Stimulated activated naive CD8-positive, alpha-beta T cell treated with anti-CD3 and anti-CD28 coated beads, Interleukin-15, amount 100 ng/mL, for 72 hours (primary cell): Measurements from ENCODE around the gene DIP2C.
A peak's percentile ranks its signal among the peaks of the same experiment; 100 is the strongest.
"Not testable (repeated sequence)": the region's sequence is repeated elsewhere in the genome, so short reads cannot be mapped to it uniquely, and the experiment has no call there.

Experiments
- ATAC-seq: fragments of 150-1000 bp; cut with Tn5 transposase; 2 replicates; pipeline ENCODE4 v1.10.0; 2021; ENCODE audit warnings: mild to moderate bottlenecking, moderate library complexity
- DNase-seq, 2 donors: peaks; one replicate each; pipeline ENCODE4 v3.0.0; 2021 to 2022
- H3K27ac Mint-ChIP-seq, 2 donors: one replicate each; pipeline ENCODE4 v1.8.0; 2022; ENCODE audit warnings: mild to moderate bottlenecking in 2 of 2, mixed read lengths in 2 of 2, moderate library complexity in 2 of 2
- H3K27me3 Mint-ChIP-seq: one replicate; pipeline ENCODE4 v1.8.0; 2022; ENCODE audit warnings: mixed read lengths
- H3K4me1 Mint-ChIP-seq: one replicate; pipeline ENCODE4 v1.8.0; 2022; ENCODE audit warnings: mild to moderate bottlenecking, mixed read lengths
- H3K4me3 Mint-ChIP-seq, 2 donors: one replicate each; pipeline ENCODE4 v1.8.0; 2022; ENCODE audit warnings: mild to moderate bottlenecking in 2 of 2, mixed read lengths in 2 of 2, moderate library complexity in 1 of 2
- H3K9me3 Mint-ChIP-seq, 2 donors: one replicate each; pipeline ENCODE4 v1.8.0; 2022; ENCODE audit warnings: mixed read lengths in 2 of 2

Gene DIP2C

DNA sequence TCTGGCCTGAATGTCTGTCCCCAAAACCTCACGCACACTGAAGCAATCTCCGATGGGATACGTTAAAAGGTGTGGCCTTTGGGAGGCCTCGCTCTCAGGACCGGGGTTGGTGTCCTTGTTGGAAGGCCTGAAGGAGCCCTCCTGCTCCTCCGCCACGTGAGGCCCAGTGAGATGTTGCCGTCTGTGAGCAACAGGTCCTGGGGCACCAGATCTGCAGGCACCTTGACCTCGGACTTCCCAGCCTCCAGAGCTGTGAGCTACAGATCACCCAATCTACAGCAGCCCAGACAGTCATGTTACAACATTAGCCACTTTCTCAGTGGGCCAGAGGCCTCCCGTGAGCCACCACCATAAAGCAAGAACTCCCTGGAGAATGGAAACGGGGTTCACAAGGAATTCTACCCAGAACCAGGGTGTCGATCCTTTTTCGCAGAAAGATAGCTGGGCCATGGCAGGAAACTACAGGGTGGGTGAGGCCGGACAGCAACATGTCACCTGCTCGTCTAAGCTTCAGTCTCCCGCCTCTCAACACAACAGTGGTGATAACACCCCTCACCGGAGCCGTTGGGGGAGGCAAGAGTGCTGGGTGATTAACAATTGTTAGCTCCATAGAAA is 87.0 kb downstream of the DIP2C start:
- no peak for DNase-seq
- ATAC-seq: no peak
- Mint-ChIP-seq H3K4me3 (no peak overlapping the region), H3K27ac (no peak overlapping the region), H3K9me3 (no peaks in the 10 kb centered on the region), H3K27me3 (no peaks in the 10 kb centered on the region), H3K4me1 (no peaks in the 10 kb centered on the region)

DNA sequence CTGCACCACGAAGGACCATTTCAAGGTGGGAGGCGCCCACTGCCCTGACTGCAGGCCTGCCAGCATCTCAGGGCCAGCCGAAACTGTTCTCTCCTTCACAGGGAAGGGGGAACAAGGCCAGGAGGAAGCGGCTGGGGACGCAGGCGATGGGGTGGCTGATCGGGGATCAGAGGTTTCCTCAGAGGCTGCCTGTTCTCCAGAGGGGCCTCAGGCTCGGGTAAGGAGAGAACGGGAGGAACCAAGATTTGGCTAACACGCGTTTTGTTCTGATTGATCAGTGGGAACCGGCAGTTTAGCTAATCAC is 87.9 kb downstream of the DIP2C start:
- Mint-ChIP-seq H3K27me3 (no peaks in the 10 kb centered on the region), H3K4me3 (no peak overlapping the region)
- no peak for DNase-seq

DNA sequence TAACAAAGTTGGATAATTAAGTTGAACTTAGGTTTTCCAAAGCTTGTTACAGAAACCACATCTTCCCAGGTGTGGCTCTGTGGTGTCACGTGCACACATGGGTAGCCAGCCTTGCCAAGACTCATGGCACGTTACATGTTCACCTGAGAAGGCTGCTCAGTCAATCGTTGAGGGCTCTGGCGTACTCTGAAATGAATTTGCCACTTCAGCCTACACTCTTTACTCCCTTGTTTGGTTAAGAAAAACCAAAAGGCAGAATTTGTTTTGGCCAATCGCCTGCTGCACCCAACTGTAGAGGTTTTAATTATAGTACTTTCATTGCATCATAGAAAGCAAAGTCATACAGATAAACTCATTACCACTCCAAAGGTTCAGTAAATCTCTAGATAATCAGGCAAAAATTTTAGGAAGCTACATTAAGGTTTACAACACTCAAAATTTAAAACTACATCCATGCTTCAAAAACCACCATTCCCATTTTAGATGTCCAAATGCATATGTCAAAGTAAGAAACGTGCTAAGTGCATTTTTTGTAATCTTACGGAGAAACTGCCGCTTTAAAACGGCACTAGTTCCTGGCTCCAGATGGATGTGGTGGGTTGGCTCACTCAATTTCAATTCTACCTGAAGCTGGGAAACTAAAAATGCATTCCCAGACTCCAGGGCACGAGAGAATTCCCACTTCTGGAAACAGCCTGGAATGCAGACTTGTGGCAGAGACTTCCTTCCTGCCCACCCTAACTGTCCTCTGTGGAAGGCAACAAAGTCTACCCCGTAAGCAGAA is 88.4 kb downstream of the DIP2C start:
- DNase-seq (no peak), ATAC-seq (no peak)
- no peak overlapping the region for H3K27ac Mint-ChIP-seq
- no peak overlapping the region for H3K4me3 Mint-ChIP-seq
- H3K27me3 Mint-ChIP-seq: no peaks in the 10 kb centered on the region
- H3K9me3 Mint-ChIP-seq: no peaks in the 10 kb centered on the region
- no peaks in the 10 kb centered on the region for H3K4me1 Mint-ChIP-seq

More for the DNA sequence above, 87.9 kb downstream of the DIP2C start:
- no peaks in the 10 kb centered on the region for H3K9me3 Mint-ChIP-seq
- ATAC-seq: no peak
- no peaks in the 10 kb centered on the region for H3K4me1 Mint-ChIP-seq
- H3K27ac Mint-ChIP-seq: no peak overlapping the region

GRCh38 chr10:600234-600633 is 89.2 kb downstream of the DIP2C start:
- H3K9me3 Mint-ChIP-seq: no peaks in the 10 kb centered on the region
- DNase-seq (no peak), ATAC-seq (no peak)
- H3K27ac Mint-ChIP-seq: no peak overlapping the region
- no peaks in the 10 kb centered on the region for H3K4me1 Mint-ChIP-seq
- no peaks in the 10 kb centered on the region for H3K27me3 Mint-ChIP-seq
- no peak overlapping the region for H3K4me3 Mint-ChIP-seq

GRCh38 chr10:599767-600166 is 89.7 kb downstream of the DIP2C start:
- H3K4me3 Mint-ChIP-seq: no peak overlapping the region

DNA sequence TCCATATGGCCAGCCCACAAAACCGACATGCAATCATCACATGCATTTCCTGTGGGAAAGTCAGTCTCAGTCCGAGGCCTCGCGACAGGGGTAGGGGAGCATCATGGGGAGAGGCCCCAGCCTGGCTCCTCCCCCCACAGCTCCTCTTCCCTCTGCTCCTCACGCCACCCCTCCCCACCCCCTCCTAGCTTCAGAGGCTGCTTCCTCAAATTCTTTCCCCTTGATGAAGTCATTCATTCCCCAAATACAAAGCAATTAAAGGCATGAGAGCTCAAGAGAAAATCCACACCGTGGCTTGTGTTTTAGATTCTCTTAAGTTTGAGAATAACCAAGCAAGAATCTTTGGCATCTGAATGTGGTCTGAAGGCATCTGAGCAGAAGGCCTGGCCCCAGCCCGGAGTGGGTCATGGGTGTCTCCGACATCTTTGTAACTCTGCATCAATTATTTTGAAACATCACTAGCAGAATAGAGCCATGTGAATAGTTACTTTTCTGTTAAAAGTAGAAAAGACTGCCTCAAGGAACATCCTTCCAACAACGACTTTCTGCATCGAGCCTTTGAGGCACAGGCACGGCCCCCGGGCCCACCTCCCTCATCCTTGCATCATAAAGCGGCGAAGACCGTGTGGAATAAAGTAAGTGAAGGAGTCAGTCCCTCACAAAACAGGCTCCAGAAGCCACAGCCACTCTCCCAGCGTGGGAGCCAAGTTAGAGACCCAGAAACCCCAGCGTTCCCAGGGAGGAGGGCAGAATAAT is 90.9 kb downstream of the DIP2C start:
- Mint-ChIP-seq H3K4me1 (no peaks in the 10 kb centered on the region), H3K27me3 (no peaks in the 10 kb centered on the region), H3K9me3 (no peaks in the 10 kb centered on the region), H3K4me3 (no peak overlapping the region), H3K27ac (no peak overlapping the region)
- DNase-seq (no peak), ATAC-seq (no peak)

More at GRCh38 chr10:599767-600166, 89.7 kb downstream of the DIP2C start:
- no peak for ATAC-seq
- Mint-ChIP-seq H3K4me1 (no peaks in the 10 kb centered on the region), H3K27ac (no peak overlapping the region), H3K9me3 (no peaks in the 10 kb centered on the region), H3K27me3 (no peaks in the 10 kb centered on the region)
- DNase-seq: no peak

GRCh38 chr10:597976-598375 is 91.5 kb downstream of the DIP2C start:
- no peak for DNase-seq
- no peaks in the 10 kb centered on the region for H3K4me1 Mint-ChIP-seq
- H3K27me3 Mint-ChIP-seq: no peaks in the 10 kb centered on the region
- H3K9me3 Mint-ChIP-seq: no peaks in the 10 kb centered on the region
- H3K4me3 Mint-ChIP-seq: no peak overlapping the region
- H3K27ac Mint-ChIP-seq: no peak overlapping the region
- no peak for ATAC-seq

- H3K27me3 Mint-ChIP-seq: peaks cover 2% of the 10 kb centered on the region
- no peaks in the 10 kb centered on the region for H3K4me1 Mint-ChIP-seq
- ATAC-seq: no peak
- no peak for DNase-seq
- H3K27ac Mint-ChIP-seq: no peak overlapping the region
- no peak overlapping the region for H3K4me3 Mint-ChIP-seq
- no peaks in the 10 kb centered on the region for H3K9me3 Mint-ChIP-seq
These were observed 92.6 kb downstream of the DIP2C start for GRCh38 chr10:596725-597345.

- not testable (repeated sequence) for H3K4me3 Mint-ChIP-seq, H3K4me1 Mint-ChIP-seq, H3K27me3 Mint-ChIP-seq, DNase-seq, H3K27ac Mint-ChIP-seq, H3K9me3 Mint-ChIP-seq, ATAC-seq
These were observed 93.3 kb downstream of the DIP2C start for GRCh38 chr10:596131-596530.

DNA sequence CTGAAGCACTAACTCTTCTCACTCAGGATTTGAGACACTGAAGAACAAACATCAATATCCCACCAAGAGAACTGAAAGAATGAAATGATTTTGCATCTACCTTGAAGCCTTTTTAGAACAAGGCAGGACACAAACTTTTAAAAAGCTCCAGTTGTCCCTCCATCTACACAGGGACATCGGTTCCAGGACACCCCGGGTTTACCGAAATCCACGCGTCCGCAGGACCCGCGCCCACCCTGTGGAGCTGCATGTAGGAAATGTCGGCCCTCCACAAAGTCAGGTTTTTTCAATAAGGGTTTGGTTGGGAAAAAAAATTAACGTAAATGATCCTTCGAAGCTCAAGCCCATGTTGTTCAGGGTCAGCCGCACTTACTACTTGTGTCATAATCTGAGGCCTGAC is 94.0 kb downstream of the DIP2C start:
- Mint-ChIP-seq H3K4me1 (no peaks in the 10 kb centered on the region), H3K9me3 (no peaks in the 10 kb centered on the region), H3K27ac (no peak overlapping the region), H3K27me3 (peaks cover 15% of the 10 kb centered on the region), H3K4me3 (no peak overlapping the region)
- no peak for ATAC-seq
- no peak for DNase-seq

GRCh38 chr10:594584-595270 is 94.7 kb downstream of the DIP2C start:
- H3K4me1 Mint-ChIP-seq: no peaks in the 10 kb centered on the region
- H3K27me3 Mint-ChIP-seq: peaks cover 22% of the 10 kb centered on the region
- ATAC-seq (no peak), DNase-seq (no peak)
- no peaks in the 10 kb centered on the region for H3K9me3 Mint-ChIP-seq
- no peak overlapping the region for H3K27ac Mint-ChIP-seq
- no peak overlapping the region for H3K4me3 Mint-ChIP-seq

- Mint-ChIP-seq H3K27me3 (peaks cover 22% of the 10 kb centered on the region), H3K4me3 (no peak overlapping the region), H3K27ac (no peak overlapping the region), H3K4me1 (no peaks in the 10 kb centered on the region), H3K9me3 (no peaks in the 10 kb centered on the region)
- ATAC-seq (no peak), DNase-seq (no peak)
These were observed 95.5 kb downstream of the DIP2C start for GRCh38 chr10:593901-594457.

GRCh38 chr10:593421-593820 is 96.0 kb downstream of the DIP2C start:
- no peaks in the 10 kb centered on the region for H3K9me3 Mint-ChIP-seq
- DNase-seq (no peak), ATAC-seq (no peak)
- no peaks in the 10 kb centered on the region for H3K4me1 Mint-ChIP-seq
- no peak overlapping the region for H3K27ac Mint-ChIP-seq
- no peak overlapping the region for H3K4me3 Mint-ChIP-seq
- peaks cover 23% of the 10 kb centered on the region for H3K27me3 Mint-ChIP-seq

DNA sequence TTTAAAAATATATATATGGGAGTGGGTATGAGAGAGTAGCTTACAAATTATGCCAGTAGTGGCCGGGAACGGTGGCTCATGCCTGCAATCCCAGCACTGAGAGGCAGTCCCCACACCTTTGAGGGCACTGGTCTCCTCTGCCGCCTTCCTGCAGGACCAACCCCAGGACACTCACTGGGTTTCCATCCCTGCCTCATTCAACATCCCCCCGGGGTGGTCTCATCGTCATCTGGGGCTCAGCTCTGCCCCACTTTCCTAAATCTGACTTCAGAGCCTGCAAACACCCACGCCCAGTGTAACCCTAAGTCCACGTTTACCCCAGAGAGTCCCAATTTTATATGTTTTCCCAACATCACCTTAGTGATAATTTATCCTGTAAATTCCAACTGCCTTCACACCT is 96.5 kb downstream of the DIP2C start:
- ATAC-seq: no peak
- Mint-ChIP-seq H3K4me3 (no peak overlapping the region), H3K4me1 (no peaks in the 10 kb centered on the region), H3K27me3 (peaks cover 27% of the 10 kb centered on the region), H3K27ac (peak overlapping the region in 1 of 2 donors; percentile 46), H3K9me3 (no peaks in the 10 kb centered on the region)
- no peak for DNase-seq

DNA sequence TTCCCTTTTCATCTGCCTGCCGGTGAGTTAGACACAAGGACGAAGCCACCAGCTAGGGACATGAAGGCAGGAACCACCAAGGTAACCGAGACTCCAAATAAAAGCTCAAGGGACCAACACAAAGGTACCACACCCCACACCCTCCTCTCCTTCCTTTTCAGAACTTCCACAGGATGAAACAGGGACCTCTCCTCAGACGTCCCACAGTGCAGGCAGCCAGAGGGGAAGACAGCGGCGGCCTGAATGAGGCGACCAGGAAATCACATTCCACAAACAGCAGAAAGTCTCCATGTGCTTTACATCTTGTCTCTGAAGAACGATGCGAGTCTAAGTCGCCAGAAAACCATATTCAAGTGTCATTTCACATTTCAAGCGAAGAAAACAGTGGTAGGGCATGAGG is 97.8 kb downstream of the DIP2C start:
- Mint-ChIP-seq H3K27me3 (peaks cover 29% of the 10 kb centered on the region), H3K27ac (no peak overlapping the region), H3K4me3 (no peak overlapping the region), H3K4me1 (no peaks in the 10 kb centered on the region), H3K9me3 (no peaks in the 10 kb centered on the region)
- ATAC-seq (no peak), DNase-seq (no peak)
